Glomerular visceral epithelial cell (primary cell): ENCODE data around the gene NFX1.
A peak's percentile ranks its signal among the peaks of the same experiment; 100 is the strongest.
"Not testable (repeated sequence)": the region's sequence is repeated elsewhere in the genome, so short reads cannot be mapped to it uniquely, and the experiment has no call there.

Source experiments
- DNase-seq: peaks from one replicate; pipeline ENCODE4 v3.0.0-alpha.2; 2016; ENCODE audit errors: extremely low spot score

NFX1 gene

DNA sequence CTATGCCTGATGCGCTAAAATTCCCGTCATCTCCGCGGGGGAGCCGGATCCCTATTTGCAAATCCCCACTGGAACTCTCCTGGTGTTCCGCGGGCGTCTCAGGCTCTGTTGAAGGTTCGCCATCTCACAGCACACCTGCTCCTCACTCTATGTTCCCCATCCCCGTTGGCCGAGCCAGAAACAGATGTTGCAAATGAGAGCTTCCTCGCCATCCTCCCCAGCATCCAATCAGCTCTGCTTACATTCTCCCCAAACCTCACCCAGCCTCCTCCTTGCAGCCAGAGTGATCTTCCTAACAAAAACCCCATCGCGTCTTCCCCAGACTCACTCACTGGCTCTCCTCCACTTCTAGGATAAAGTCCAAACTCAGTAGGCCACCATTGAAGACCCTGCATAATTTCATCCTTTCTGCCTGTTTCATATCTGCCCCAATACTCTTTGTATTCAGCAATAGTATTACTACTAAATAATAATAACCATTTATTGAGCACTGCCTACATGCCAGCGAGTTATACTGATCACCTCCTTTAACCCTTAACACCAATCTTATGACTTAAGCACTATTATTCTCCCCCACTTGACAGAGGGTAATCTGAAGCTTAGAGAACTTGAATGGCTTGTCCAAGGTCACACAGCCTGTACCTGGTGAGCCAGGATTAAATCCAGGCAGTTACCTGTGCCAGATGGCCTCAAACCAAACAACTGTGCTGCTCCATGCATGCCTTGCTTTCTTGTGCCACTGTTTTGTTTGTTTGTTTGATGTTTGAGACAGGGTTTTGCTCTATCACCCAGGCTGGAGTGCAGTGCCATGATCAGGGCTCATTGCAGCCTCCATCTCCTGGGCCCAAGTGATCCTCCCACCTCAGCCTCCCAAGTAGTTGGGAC, 98.0 kb downstream of the NFX1 start:
- no peak for DNase-seq

DNA sequence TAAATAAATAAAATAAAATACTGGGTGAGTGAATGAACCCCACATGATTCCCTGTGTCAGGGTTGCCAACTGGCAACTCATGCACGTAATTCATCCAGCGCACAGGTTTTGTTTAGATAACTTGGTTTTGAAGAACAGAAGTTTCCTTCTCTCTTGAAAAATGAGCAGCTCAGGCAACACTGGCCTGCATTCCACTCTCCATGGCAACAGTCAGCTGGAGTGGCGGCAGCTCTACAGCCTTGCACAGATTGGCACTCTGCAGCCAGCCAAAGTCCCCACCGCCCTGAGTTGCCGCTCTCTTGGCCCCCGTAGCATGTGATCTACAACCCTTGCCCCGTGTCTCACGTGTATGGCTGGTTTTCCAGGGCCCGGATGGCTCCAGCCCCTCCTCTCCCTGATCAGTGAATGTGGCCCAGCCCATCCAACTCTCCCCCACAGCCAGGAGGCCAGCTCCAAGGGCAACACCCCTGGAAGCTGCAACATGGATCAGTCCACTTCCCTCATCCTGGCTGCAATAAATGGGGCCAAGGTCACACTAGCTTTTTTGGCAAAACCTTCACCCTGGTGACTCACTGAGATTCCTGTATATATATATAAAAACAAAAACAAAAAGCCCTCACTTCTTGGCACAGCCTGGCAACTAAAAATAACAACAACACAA, 100.9 kb downstream of the NFX1 start:
- peak; percentile 46 for DNase-seq

DNA sequence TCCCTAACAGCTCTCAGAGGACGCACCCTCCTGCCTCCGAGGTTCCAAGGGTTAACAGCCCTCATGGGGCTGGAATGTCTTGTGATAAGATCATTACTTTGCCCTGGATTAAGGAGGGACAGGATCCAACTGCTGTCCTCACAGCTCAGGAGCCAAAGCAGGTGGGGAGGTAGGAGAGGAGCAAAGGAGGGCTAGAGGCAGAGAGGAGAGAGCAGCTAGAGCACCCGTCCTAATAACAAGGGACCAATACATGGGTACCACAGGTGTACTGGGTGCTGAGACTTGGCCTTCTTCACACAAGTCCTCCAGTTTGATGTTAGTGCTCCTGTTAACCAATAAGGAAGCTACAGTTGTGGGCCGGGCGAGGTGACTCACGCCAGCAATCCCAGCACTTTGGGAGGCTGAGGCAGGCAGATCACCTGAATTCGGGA, 102.3 kb downstream of the NFX1 start:
- DNase-seq, result not testable (repeated sequence)

DNA sequence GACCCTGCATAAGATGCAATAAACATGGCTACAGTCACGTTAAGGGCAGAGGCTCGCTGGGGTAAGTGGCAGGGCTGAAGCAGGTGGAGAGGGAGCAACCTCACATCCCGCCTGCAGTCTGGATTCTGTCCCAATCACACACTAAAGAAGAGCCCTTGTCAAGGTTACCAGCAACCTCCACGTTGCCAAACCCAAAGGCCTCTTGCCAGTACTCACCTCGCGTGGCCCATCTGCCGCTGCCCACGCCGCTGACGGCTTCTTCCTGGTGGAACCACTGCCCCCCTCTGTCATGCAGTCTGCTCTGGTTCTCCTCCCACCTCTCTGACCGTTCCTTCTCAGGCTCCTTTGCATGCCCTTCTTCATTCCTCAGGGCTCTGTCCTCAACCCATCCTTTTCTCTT, 103.3 kb downstream of the NFX1 start:
- DNase-seq, result no peak

DNA sequence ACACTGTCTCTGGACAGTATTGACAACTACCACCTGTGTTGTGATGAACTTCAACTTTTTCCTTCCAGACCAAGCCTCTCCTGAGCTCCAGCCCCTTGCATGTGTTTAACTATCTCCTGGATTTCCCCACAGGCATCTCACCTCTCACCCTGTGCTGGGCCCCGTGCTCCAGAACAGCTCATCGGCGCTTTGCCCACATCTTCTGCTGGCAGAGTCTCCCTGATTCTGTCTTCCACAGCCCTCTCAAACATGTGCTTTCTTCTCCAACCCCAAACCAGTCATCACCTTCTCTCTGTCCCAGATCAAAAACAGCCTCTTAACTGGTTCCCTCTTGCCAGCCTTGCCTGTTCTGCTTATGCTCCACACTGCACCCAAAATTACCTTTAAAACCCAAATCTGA, 103.7 kb downstream of the NFX1 start:
- not testable (repeated sequence) for DNase-seq

DNA sequence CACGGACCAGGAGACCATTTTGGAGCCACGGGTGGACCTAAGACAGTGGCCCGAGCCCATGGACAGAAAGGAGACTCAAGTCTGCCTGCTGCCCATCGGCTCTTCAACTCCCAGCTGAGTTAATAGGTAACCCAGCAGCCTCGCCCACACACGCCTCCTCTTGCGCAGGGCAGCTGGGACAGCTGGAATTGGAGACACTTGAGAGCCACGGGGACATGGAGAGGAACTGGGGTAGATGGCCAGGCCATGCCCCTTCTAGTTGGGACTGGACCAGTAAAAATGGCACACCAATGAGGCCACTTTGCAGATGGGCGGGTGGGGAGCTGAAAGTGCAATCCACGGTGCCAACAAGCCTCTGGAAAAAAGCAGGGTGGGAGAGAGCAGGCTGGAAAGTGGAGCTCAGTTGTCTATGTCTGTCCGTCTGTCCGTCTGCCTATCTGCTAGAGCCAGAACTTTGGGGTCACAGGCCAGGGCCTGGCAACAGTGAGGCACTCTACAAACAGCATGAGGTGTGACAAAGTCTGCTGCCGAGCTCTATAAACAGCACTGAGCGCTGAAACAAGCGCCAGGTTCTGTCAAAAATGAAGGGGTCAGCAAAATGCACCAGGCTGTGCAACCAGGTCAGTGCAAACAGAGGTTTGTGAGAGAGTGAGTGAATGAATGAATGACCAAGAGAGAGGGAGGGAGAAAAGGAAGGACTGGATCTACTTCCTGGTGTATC, 105.0 kb downstream of the NFX1 start:
- peak; percentile 20 for DNase-seq

DNA sequence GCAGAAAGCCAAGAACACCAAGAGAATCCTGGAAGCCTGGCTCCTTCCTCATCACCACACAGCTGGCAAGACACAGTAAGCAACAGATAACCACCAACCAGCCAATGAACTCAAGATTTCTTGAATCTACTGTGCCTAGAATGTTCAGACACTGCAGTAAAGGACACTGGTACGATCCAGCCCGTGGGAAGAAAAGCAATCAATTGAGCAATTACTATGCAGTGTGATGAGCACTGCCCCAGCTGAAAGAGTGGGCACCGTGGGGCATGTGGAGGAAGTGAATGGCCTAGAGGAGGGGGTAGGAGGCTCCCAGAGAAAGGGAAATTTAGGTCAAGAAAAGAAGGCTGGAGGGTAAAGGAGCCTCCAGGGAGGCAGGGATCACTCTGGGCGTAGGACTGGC, 107.5 kb downstream of the NFX1 start:
- DNase-seq, result not testable (repeated sequence)

DNA sequence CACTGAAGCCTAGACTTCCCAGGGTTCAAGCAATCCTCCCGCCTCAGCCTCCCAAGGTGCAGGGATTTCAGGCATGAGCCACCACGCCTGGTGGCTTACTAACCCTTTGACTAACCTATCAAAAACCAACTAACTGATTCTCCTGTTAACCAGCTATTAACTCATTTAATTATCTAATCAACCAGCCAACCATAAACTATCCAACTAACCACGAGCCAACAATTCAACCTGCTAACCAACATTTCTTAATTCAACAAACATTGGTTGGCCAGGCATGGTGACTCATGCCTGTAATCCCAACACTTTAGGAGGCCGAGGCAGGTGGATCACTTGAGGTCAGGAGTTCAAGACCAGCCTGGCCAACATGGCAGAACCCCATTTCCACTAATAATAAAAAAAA, 108.7 kb downstream of the NFX1 start:
- not testable (repeated sequence) for DNase-seq

DNA sequence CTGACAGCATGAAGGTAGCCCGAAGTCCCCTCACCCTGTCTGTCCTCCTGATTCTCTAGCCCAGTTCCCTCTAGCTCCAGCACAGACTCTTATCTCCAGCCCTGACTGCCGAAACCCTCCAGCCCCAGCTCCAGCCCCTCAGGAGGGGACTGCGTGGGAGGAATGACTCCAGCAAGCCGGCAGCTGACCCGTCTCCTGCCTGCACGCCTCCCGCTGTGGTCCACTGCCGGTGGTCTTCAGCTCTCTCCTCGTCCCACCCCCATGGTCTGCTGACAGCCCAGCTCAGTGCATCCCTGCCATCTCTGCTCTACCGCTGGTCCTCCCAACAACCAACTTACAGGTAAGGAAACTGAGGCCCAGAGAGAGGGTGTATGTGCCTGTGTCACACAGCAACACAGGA, 111.5 kb downstream of the NFX1 start:
- not testable (repeated sequence) for DNase-seq

DNA sequence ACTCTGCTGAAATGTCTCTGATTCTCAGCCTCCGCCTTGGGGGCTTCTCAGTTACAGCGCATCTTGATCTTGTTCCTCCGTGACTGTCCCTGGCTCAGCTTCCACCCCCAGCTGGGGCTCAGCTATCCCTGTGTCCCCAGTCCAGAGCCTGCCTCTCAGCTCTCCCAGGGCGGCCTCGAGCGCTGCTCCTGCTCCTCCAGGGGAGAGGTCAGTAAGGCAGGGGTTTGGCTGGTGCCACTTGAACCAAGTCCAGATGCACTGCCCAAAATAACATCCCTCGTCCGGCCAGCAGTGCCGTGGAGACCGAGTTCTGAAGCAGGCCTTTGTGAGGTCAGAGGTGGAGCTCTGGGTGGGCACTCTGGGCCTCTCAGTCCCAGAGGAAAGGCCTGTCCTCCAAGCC, 112.1 kb downstream of the NFX1 start, which contains the start of gene AQP7:
AQP7 (minus strand) TSS at position 198 of the 400 bp plus-strand sequence. CDS start 1,306 bp downstream, outside the sequence.
- DNase-seq, result not testable (repeated sequence)

DNA sequence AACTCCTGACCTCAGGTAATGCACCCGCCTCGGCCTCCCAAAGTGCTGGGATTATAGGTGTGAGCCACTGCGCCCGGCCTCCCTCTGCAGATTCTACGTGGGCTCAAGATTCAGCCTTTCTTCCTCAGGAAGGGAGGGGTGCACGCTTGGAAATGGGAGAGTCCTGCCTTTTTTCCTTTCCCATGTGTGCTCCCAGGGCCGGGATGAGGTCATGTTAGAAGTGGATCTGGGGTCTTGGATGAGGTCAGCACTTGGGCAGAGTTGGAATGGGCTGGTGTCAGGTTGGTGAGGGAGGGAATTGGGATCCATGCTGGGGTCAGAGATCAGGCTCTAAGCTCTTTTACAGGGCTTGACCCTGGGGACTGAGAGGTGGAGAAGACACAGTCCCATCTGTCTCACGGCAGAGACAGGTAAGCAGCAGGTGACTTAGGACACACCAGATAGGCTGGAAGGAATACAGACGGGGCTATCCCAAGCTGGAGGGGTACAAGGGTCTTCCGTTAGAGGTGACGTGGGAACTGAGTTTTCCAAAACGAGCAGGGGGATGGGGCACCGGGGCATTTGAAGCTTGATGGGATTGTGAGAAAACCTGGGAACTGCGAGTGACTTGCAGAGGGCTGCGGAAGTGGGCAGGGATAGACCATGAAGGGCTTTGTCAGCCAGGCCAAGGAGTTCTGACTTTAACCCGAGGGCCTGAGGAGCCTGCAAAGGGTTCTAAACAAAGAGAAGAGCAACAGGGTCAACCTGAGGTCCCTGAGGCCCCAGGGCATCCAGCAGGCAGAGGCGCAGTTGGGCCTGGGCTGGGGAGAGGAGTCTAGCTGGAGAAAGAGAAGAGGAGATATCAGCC, 113.8 kb downstream of the NFX1 start:
- DNase-seq, result no peak

DNA sequence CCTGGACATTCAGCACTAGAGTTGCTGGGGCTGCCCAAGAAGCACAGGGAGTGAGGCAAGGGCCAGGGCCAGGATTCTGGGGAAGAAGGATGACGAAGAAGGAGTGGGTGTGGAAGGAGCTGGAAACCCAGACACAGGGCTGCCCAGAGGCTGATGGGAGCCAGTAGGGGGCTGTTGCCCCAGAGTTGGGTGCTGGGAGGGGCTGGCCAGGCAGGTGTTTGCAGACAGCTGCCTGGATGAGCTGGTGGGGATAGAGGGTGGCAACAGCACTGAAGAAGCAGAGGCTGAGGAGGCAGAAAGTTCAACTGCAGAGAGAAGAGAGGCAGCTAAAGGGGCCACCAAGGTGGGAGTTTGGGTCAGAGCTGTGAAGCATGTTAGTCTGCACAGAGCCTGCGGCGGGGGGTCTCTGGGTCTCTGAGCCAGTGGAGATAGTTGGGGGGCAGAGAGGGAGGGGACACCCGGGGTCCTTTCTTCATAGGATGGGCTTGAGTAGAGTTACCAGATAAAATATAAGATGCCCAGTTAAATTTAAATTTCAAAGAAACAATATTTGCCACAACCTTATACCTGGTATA, 114.6 kb downstream of the NFX1 start:
- no peak for DNase-seq

DNA sequence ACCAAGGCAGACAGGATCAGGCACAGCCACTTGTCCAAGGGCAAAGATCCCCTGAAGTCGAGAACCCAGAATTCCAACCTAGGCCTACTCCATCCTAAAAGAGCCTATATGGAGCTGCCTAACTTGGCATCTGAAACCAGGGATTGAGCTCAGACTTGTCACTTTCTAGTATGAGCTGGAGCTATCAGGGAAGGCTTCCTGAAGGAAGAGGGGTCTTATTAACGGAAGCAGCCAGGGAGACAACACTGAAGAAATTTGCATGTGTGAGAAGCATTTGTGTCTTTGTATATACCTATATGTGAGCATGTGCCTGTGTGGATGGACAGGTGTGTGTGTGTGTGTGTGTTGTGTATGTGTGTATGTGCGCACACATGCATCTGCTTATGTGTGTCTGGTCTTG, 116.7 kb downstream of the NFX1 start:
- DNase-seq, result no peak

DNA sequence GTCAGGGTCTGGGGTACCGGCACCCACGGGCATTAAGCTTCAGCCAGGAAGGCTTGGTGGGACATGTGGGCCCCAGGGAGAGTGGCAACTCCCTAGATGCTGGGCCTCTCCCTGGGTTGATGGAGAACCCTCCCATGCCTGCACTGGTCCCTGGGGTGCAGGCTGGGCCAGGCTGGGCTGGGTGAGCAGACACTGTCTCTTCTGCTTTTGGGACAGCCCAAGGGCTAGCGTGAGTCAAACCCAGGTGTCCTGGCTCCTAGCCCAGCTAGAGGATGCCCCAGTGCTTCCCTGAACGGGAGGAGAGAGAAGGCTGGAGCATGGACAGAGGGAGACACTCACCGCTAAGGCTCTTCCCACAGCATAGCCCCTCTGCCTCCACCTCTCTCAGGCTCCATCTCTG, 117.8 kb downstream of the NFX1 start:
- DNase-seq, result no peak

DNA sequence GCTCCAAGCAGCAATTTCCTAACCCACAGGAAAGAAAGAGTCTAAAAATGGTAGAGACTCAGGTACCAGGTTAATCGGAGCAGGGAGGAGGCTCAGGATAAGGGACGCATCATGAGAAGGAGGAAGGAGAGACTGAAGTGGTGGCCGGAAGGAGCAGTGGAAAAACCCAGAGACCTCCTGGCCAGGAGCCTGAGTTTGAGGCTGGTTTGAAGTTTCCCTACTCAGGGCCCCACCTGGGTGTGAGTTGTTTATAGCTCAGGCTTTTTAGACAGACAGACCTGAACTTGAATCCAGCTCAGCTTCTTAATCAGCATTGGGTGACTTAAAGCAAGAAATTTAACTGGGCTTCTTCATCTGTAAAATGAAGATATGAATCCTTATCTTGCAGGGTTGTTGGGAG, 124.0 kb downstream of the NFX1 start:
- no peak for DNase-seq

DNA sequence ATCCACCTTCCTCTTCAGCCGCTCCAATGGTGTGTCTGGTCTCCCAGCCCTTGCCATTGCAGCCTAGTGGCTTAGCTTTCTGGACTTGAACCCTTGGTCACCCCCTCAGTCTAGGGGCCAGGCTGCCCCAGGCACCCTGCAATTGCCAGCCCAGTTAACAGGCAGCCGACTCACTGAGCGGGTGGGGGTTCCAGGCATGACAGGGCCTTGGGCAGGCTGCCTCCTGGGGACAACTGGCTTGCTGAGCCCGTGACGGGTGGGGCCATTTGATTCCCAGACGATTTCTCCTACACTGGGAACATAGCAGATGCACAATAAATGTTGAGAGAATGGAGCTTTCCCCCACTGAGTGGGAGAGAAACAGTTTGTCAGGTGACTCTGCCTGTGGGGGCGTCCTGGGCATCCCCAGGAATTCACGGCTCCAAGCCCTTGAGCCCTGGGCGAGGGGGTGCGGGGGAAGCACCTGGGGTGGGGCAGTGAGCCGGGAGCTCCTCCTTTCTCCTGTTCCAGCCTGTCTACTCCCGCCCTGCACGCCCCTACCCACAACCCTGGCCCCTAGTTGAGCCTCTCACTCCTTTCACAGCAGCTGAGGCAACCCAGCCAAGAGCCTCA, 124.7 kb downstream of the NFX1 start:
- no peak for DNase-seq

DNA sequence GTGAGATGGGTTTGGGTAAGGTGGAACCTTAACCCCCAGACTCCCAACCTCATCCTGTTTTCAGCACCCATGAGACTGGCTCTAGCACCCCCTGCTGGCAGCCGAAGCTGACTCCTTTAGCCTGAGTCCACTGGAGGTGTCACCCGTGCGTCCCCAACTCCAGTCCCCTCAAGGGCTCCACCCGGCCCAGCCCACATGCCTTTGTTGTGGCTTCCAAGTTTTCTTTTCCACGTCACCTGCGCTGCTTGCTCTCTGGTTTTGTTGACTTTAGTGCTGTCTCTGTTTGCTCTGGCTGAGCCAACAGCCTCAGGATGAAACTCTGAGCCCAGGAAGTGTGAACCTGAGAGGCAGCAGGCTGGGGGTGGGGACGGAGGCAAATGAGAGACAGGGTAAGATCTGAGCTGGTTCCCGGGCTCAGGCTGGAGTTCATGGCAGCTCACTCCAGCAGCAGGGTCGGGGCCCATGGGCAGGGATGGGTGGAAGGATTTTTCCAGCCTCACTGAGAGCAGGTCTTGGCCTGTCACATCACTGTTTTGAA, 125.3 kb downstream of the NFX1 start:
- DNase-seq, result peak; percentile 14

DNA sequence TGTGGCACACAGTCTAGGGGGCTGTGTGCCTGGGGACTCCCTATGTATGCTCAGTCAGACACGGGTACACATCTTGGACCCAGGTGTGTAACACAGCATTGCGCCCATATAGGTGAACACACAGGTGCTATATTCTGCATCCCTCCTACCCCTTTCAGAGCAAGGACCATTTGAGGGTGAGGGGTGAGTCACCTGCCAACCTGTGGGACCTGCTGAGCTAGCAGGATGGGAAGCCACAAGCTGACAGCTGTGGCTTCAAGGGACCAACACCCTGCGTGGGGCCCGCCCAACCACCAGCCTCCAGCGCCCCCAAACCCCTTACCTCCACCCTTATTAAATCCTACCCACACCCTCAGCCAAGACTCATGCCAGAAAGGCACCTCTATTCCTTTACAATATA, 126.7 kb downstream of the NFX1 start:
- DNase-seq, result no peak

DNA sequence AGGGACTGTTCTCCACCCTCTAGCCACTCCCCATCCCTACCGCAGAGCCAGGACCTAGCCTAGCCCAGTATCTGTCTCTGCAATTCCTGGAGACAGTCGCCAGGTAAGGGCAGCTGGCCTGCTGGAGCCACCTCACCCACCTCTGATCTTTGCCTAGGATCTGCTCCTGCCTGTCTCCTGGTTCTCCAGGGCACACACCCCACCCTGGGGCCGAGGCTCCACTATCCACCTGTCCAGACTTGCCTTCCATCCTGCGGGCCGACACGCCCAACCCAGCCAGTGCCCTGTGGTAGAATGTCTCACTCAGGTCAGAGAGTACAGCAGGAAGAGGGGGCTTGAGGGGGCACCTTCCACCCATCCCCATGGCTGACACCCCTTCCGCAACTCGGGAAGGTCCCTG, 127.8 kb downstream of the NFX1 start:
- no peak for DNase-seq

DNA sequence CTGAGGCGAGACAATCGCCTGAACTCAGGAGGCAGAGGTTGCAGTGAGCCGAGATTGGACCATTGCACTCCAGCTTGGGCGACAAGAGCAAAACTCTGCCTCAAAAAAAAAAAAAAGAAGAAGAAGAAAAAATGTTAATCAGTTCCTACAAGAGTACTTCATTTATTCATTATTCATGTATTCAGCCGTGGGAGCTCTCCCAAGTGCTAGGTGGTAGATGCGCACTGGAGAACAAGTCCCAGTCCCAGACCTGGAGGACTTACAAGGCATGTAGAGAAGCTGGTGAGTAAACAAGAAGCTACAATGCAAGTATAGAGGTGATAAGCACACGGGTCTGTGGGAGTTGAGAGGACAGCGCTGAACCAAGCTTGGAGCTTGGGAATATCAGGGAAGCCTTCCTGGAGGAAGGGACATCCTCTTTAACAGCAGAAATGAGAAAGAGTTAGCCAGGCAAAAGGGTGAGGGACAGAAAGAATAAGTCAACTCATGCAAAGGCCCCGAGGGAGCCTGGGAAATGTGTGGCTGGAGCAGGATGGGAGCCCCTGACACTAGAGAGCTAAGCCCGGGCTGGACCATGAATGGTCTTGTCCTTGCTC, 129.5 kb downstream of the NFX1 start:
- no peak for DNase-seq
